Epithelial cell of esophagus (primary cell): Measurements from ENCODE around the gene MACF1.

ENCODE experiments used
- DNase-seq: peaks from one replicate; pipeline ENCODE4 v3.0.0; 2010; ENCODE audit warnings: low read depth
- H3K4me3 ChIP-seq: 2 replicates; pipeline ENCODE4 v1.5.1; 2011; ENCODE audit warnings: mild to moderate bottlenecking, low read length, control low read depth
- CTCF ChIP-seq: IDR thresholded peaks from 2 replicates; pipeline ENCODE4 v1.5.1; 2011; ENCODE audit warnings: low read depth, mild to moderate bottlenecking, low read length, control low read depth, inconsistent platforms; ENCODE audit not compliant: insufficient read depth; ENCODE audit errors: missing control alignments

Gene MACF1

GRCh38 chr1:39164256-39164655 is 40.2 kb upstream of the MACF1 start:
- TF ChIP-seq CTCF: no peak
- no peak for DNase-seq
- H3K4me3 ChIP-seq: no peak overlapping the region

GRCh38 chr1:39165049-39165448 is 39.4 kb upstream of the MACF1 start:
- TF ChIP-seq CTCF: no peak
- no peak overlapping the region for H3K4me3 ChIP-seq
- DNase-seq: no peak

GRCh38 chr1:39165488-39165887 is 39.0 kb upstream of the MACF1 start:
- DNase-seq: no peak
- TF ChIP-seq CTCF: no peak
- H3K4me3 ChIP-seq: no peak overlapping the region

GRCh38 chr1:39167632-39168209 is 36.8 kb upstream of the MACF1 start:
- DNase-seq: no peak
- TF ChIP-seq CTCF: no peak
- no peak overlapping the region for H3K4me3 ChIP-seq

GRCh38 chr1:39168301-39169080 is 36.0 kb upstream of the MACF1 start:
- TF ChIP-seq CTCF: no peak
- no peak overlapping the region for H3K4me3 ChIP-seq
- no peak for DNase-seq

- TF ChIP-seq CTCF: no peak
- H3K4me3 ChIP-seq: no peak overlapping the region
- no peak for DNase-seq
These were observed 33.5 kb upstream of the MACF1 start for GRCh38 chr1:39170731-39171667.
